WI38 (cell line): ENCODE measurements around the gene CFAP69.

Experiments
- H3K4me3 ChIP-seq: 2 replicates; pipeline ENCODE4 v1.5.1; 2011; ENCODE audit warnings: low read depth, mild to moderate bottlenecking, control low read depth, low read length
- CTCF ChIP-seq: IDR thresholded peaks from 2 replicates; pipeline ENCODE4 v1.5.1; 2012; ENCODE audit warnings: low read depth, mild to moderate bottlenecking, control low read depth, low read length

The CFAP69 gene

GRCh38 chr7:90244909-90245851 is at the start of gene CFAP69:
Gene CFAP69 (plus strand): TSS chr7:90245174. CDS start chr7:90245425, 251 bp downstream.
- peak within 1 kb of the TSS; percentile 86 for H3K4me3 ChIP-seq
- TF ChIP-seq CTCF: no peak

GRCh38 chr7:90201500-90202195 is 43.3 kb upstream of the CFAP69 start:
- no peak for TF ChIP-seq CTCF
- H3K4me3 ChIP-seq: no peak overlapping the region

GRCh38 chr7:90207956-90208355 is 37.0 kb upstream of the CFAP69 start:
- TF ChIP-seq CTCF: no peak

GRCh38 chr7:90209776-90210175 is 35.2 kb upstream of the CFAP69 start:
- TF ChIP-seq CTCF: no peak
- no peak overlapping the region for H3K4me3 ChIP-seq

More at GRCh38 chr7:90207956-90208355, 37.0 kb upstream of the CFAP69 start:
- H3K4me3 ChIP-seq: no peak overlapping the region

GRCh38 chr7:90210475-90210874 is 34.5 kb upstream of the CFAP69 start:
- no peak for TF ChIP-seq CTCF
- H3K4me3 ChIP-seq: no peak overlapping the region

GRCh38 chr7:90210981-90211380 is 34.0 kb upstream of the CFAP69 start:
- H3K4me3 ChIP-seq: peak overlapping the region; percentile 57
- no peak for TF ChIP-seq CTCF
